HepG2 (cell line): ENCODE measurements around the gene AMZ1. TPM values are rescaled to one million over a fixed set of nuclear protein-coding genes. Genes with fewer than 3 reads are reported as not detected.

Experiments used
- ARID4A ChIP-seq: sonication (generic); formaldehyde crosslinking; IDR thresholded peaks from 2 replicates; pipeline ENCODE4 v1.5.0; 2020; ENCODE audit warnings: mild to moderate bottlenecking, missing genetic modification reagents, borderline replicate concordance
- HOXA3 ChIP-seq: sonication (generic); formaldehyde crosslinking; IDR thresholded peaks from 2 replicates; pipeline ENCODE4 v1.5.0; 2020; ENCODE audit warnings: missing genetic modification reagents
- IKZF5 ChIP-seq: IDR thresholded peaks from 2 replicates; pipeline ENCODE4 v1.6.1; 2018; ENCODE audit warnings: missing genetic modification reagents, mild to moderate bottlenecking, missing compliant biosample characterization
- MAFK ChIP-seq, 2 experiments: IDR thresholded peaks in 1 of 2; conservative IDR thresholded peaks in 1 of 2; 2 replicates each; pipeline ENCODE4 v1.6.1; 2011; ENCODE audit warnings: improper control_type of control experiment in 2 of 2, low read length in 2 of 2
- MAX ChIP-seq: IDR thresholded peaks from 2 replicates; pipeline ENCODE4 v1.6.1; 2012; ENCODE audit warnings: inconsistent platforms
- MTF2 ChIP-seq: sonication (generic); formaldehyde crosslinking; IDR thresholded peaks from 2 replicates; pipeline ENCODE4 v1.5.0; 2020; ENCODE audit warnings: missing genetic modification reagents, borderline replicate concordance
- NBN ChIP-seq: fragments of 450-650 bp; conservative IDR thresholded peaks from 2 replicates; pipeline ENCODE4 v1.6.1; 2017
- PATZ1 ChIP-seq: sonication (generic); formaldehyde crosslinking; IDR thresholded peaks from 2 replicates; pipeline ENCODE4 v1.4.0; 2020; ENCODE audit warnings: missing genetic modification reagents
- PCBP1 ChIP-seq: fragments of 200-400 bp; formaldehyde crosslinking; IDR thresholded peaks from 2 replicates; pipeline ENCODE4 v1.6.1; 2017; ENCODE audit warnings: mild to moderate bottlenecking, low read depth, low read length, borderline replicate concordance
- RAD21 ChIP-seq: fragments of 450-650 bp; formaldehyde crosslinking; IDR thresholded peaks from 2 replicates; pipeline ENCODE4 v1.5.0; 2020; ENCODE audit warnings: mild to moderate bottlenecking
- SALL1 ChIP-seq: sonication (generic); formaldehyde crosslinking; IDR thresholded peaks from 2 replicates; pipeline ENCODE4 v1.8.0; 2022; ENCODE audit warnings: mild to moderate bottlenecking, missing genetic modification reagents
- SMAD1 ChIP-seq: sonication (generic); formaldehyde crosslinking; IDR thresholded peaks from 2 replicates; pipeline ENCODE4 v1.4.0; 2020; ENCODE audit warnings: missing genetic modification reagents, low read depth, mild to moderate bottlenecking, borderline replicate concordance
- TARDBP ChIP-seq: sonication (generic); formaldehyde crosslinking; IDR thresholded peaks from 2 replicates; pipeline ENCODE4 v1.8.0; 2022; ENCODE audit warnings: mild to moderate bottlenecking, missing genetic modification reagents
- TFDP1 ChIP-seq: IDR thresholded peaks from 2 replicates; pipeline ENCODE4 v1.6.1; 2016; ENCODE audit warnings: missing compliant biosample characterization, missing genetic modification reagents, borderline replicate concordance
- ZFP91 ChIP-seq: sonication (generic); formaldehyde crosslinking; IDR thresholded peaks from 2 replicates; pipeline ENCODE4 v1.9.0; 2022; ENCODE audit warnings: missing genetic modification reagents, mild to moderate bottlenecking, borderline replicate concordance
- ZNF432 ChIP-seq: sonication (generic); formaldehyde crosslinking; IDR thresholded peaks from 2 replicates; pipeline ENCODE4 v1.5.0; 2020; ENCODE audit warnings: missing genetic modification reagents, mild to moderate bottlenecking, borderline replicate concordance
- ZNF75D ChIP-seq: sonication (generic); formaldehyde crosslinking; IDR thresholded peaks from 2 replicates; pipeline ENCODE4 v1.8.1; 2023; ENCODE audit warnings: missing genetic modification reagents, mild to moderate bottlenecking, borderline replicate concordance
- ZNF768 ChIP-seq: sonication (generic); formaldehyde crosslinking; IDR thresholded peaks from 2 replicates; pipeline ENCODE4 v1.4.0; 2020; ENCODE audit warnings: missing genetic modification reagents
- polyA plus RNA-seq, 8 experiments: library from polyadenylated mRNA; depleted of rRNA in 3 of 8; stranded (reverse) in 7 of 8; unstranded in 1 of 8; fragments of >200 nt; fragmentation: Illumina TruSeq in 4 of 8; extraction: Trizol in 4 of 8; gene quantifications; 2 replicates each; pipeline versions ENCODE4 v1.2.1 to v1.2.3, GENCODE V29; 2011 to 2016; ENCODE audit warnings: low read depth in 4 of 8, missing spikeins in 1 of 8, mixed read lengths in 1 of 8; ENCODE audit not compliant: insufficient read depth in 1 of 8
- total RNA-seq, 5 experiments: library from RNA; depleted of rRNA; stranded (reverse); fragments of >200 nt; fragmentation: Illumina TruSeq; extraction: Trizol; gene quantifications; 2 replicates each; pipeline ENCODE4 v1.2.3, GENCODE V29; 2016; ENCODE audit warnings: low read depth in 1 of 5

AMZ1 gene
- total and polyA plus RNA-seq, 2 of the 13 experiments (the other 11 are each of a cell fraction or from before 2014, with no cell fraction given): 0.03 TPM; not detected in 1

GRCh38 chr7:2670720-2671391, 17.1 kb upstream of the AMZ1 start (continued):
- TF ChIP-seq IKZF5 (CRISPR knock-in tag) (0 out of 2 replicates have a peak, but pooled peaks have one; percentile 20), ZNF75D (no peak), ZNF768 (CRISPR knock-in tag) (peak; percentile 53; the same call in 1 of the 2 replicates), ZNF432 (CRISPR knock-in tag) (no peak), MAFK (conservative IDR thresholded peaks at IDR 0.05 in 1 of 2, IDR thresholded peaks at IDR 0.05 in 1 of 2; ENCODE audit: low read length in 2 of 2) (no peak), NBN (no peak), ARID4A (CRISPR knock-in tag) (peak; percentile 38; the same call in 1 of the 2 replicates), PCBP1 (0 out of 2 replicates have a peak, but pooled peaks have one; percentile 28), SALL1 (CRISPR knock-in tag) (peak; percentile 52; the same call in 1 of the 2 replicates), MAX (peak; percentile 38; the same call in 1 of the 2 replicates), TFDP1 (peak; percentile 81; the same call in 1 of the 2 replicates), MTF2 (CRISPR knock-in tag) (peak; percentile 56; the same call in 1 of the 2 replicates), SMAD1 (CRISPR knock-in tag) (0 out of 2 replicates have a peak, but pooled peaks have one; percentile 39), HOXA3 (CRISPR knock-in tag) (0 out of 2 replicates have a peak, but pooled peaks have one; percentile 14), ZFP91 (peak; percentile 42; the same call in 1 of the 2 replicates), TARDBP (CRISPR knock-in tag) (no peak), PATZ1 (CRISPR knock-in tag) (peak; percentile 45; the same call in 1 of the 2 replicates), RAD21 (CRISPR knock-in tag) (peak; percentile 95)
